ENCODE results near the gene SERF2.
"Not testable (repeated sequence)": the region's sequence is repeated elsewhere in the genome, so short reads cannot be mapped to it uniquely, and the experiment has no call there.

Gene SERF2

DNA sequence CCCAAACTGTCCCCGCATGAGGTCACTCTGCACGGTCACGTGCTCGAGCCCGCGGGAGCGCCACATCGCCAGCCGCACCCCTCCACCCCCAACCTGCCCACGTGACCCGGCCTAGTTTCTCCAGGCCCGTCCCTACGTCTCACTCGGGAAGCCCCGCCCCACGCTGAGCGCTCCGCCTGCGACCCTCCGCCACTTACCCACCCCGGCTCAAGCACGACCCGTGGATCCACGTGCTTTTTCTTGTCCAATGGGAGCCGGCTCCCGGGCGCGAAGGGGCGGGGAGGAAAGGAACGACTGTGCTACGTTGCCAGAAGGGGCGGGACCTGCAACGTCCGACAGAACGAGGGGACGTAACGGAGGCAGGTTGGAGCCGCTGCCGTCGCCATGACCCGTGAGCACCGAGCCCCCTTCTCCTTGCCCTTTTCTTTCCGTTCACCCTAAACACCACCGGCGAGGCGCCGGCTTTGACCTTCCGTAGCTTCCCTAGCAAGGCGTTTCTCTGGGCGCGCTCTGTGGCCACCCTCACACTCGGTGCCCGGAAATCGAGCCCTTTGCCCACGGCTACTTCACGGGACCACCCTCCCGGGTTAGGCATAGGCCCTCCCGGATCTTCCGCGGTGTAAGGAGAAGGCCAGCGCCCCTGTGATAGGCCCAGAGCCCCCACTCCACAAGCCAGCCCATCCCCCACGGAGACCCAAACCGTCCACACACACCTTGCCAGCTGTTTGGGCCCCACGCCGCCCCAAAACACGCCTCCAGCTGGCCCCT is at the start of gene SERF2:
SERF2 (plus strand) TSS at position 328 of the 768 bp plus-strand sequence; CDS start at position 385, 57 bp downstream.
- DNase-seq (ENCODE audit: low spot score): peak; percentile 100

DNA sequence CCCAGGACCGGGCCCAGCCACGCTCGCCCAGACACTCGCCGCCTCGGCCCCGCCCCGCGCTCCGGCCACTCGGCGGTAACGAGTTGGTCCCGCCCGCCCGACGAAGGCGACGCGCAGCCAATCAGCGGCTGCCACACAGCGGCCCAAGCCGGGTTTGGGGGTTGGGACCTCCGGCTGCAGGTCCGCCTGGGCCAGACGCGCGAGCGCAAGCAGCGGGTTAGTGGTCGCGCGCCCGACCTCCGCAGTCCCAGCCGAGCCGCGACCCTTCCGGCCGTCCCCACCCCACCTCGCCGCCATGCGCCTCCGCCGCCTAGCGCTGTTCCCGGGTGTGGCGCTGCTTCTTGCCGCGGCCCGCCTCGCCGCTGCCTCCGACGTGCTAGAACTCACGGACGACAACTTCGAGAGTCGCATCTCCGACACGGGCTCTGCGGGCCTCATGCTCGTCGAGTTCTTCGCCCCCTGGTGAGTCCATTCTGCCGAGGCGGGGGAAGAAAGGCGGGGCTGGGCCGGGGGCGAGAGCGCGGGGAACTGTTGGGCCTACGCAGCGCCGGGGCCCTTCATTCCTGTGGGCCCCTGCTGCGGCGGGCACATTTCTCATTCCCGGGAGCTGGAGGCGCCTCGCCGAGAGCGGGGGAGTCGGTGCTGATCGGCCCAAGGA is 45.7 kb upstream of the SERF2 start, which contains the start of gene PDIA3:
PDIA3 (plus strand) TSS at position 194 of the 658 bp plus-strand sequence; CDS start at position 296, 102 bp downstream.
- peak; percentile 97 for DNase-seq (ENCODE audit: low spot score)

DNA sequence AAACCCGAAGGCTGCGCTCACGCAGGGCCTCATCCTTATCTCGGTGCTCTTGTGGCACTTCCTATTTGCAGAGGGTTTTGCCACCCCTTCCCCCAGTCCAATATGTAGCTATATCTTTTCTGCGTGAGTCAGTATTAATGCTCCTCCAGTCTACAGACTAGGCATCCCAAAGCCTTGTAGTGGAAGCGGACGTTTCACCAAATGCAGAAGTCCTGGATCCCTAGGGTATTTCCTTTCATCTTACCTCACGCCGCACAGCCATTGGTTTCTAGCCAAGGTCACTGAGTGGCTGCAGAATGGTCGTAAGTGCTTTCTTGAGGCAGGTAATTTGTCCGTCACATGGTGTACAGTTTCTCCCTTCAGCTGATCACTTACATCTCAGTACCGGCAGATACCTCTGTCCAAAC is 45.2 kb upstream of the SERF2 start:
- DNase-seq (ENCODE audit: low spot score): not testable (repeated sequence)

DNA sequence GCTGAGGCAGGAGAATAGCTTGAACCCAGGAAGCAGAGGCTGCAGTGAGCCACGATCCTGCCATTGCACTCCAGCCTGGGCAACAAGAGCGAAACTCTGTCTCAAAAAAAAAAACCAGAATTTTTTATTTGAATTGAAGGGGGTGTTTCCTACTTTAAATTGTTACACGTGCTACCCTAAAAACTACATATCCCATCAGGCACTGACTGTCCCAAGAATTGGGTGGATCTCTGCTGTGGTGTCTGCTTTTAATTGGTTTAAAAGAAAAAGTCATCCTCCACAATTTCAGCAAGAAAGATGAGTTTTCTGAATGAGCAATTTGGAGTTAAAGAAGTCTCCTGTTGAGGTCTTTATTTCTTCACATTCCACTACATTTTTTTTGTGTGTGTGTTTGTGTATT is 43.7 kb upstream of the SERF2 start:
- no peak for DNase-seq (ENCODE audit: low spot score)

DNA sequence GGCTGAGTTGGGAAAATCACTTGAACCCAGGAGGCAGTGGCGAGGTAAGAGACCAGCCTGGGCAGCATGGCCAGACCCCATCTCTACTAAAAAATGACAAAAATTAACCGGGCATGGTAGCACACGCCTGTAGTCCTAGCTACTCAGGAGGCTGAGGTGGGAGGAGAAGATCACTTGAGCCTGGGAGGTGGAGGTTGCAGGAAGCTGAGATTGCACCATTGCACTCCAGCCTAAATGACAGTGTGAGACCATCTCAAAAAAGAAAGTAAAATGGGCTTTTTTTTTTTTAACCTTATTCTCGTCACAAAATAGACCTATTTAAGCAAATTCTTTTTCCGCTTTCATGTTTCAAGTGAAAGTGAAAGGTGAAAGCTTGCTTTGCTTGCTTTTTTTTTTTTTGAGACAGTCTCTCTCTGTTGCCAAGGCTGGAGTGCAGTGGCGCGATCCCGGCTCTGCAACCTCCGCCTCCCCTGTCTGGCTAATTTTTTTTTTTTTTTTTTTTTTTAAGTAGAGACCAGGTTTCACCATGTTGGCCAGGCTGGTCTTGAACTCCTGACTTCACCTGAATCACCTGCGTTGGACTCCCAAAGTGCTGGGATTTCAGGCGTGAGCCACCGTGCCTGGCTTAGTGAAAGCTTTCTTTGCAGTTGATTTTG is 42.3 kb upstream of the SERF2 start:
- no peak for DNase-seq (ENCODE audit: low spot score)

- no peak for DNase-seq (ENCODE audit: low spot score)
Measured at GRCh38 chr15:43751885-43752284, 40.2 kb upstream of the SERF2 start.

GRCh38 chr15:43762824-43763223 is 29.3 kb upstream of the SERF2 start:
- no peak for DNase-seq (ENCODE audit: low spot score)

- DNase-seq (ENCODE audit: low spot score): no peak
Measured at GRCh38 chr15:43763819-43764446, 28.2 kb upstream of the SERF2 start.

DNA sequence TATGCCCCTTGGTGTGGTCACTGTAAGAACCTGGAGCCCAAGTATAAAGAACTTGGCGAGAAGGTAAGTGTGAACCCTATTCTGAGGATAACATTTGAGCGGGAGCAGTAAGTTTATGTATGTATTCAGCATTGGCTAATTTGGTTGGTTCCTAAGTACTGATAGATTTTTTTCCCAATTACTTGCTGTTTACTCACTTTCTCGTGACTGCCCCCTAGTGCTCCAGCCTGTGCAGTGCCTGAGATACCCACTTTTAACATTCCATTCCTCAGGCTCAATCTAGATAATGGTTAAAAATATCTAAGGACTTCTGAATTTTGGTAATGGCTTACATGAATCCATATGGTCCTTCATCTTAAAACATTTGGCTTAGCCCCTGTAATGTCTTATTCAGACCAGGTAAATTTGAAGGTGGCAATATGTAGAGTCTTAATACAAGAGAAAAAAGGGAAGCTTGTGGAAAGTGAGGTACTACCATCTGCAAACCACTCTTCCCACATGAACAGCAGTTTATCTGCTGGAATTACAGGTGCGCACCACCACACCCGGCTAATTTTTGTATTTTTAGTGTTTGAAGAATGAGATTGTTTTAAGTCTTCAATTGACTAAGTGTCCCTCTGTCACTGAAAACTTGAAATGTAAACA is 22.4 kb upstream of the SERF2 start:
- DNase-seq (ENCODE audit: low spot score): peak; percentile 54

DNA sequence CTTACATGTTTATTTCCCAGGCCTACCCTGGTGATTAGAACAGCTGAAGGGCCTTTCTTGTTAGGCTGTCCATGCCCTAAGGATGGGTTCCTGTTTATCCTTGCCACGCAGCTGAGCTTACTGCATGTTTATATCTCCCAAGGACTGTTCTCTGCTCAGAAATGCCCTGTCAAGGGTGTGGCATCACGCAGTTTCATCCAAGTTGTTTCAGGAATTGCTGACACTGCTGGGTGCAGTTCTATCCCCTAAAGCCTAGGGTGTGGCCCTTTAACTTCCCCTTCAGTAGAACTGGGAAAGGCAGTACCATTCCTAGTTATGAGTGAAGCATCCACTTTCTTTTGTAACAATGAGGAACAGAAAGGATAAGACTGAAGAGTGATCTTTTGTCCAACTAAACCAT is 20.3 kb upstream of the SERF2 start:
- no peak for DNase-seq (ENCODE audit: low spot score)

DNA sequence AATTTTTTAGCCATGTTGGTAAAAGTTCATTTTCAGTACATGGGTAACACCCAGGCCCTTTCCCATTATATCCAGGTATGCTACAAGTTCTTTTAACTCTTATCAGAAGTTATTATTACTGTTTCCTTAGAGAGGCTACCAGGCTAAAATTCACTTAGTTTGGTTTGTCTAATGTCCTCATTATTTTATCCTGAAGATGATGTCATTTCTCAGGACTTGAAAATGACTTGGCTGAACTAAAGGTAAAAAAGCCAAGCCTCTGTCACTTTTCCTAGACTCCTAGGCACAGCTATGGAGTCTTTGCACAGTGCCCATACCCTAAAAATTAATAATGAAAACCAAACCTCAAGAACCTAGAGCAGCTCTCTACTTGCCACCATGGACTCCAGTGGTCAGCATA is 19.5 kb upstream of the SERF2 start:
- no peak for DNase-seq (ENCODE audit: low spot score)

GRCh38 chr15:43774062-43774461 is 18.1 kb upstream of the SERF2 start:
- DNase-seq (ENCODE audit: low spot score): no peak

GRCh38 chr15:43775411-43775965 is 16.6 kb upstream of the SERF2 start:
- DNase-seq (ENCODE audit: low spot score): no peak

DNA sequence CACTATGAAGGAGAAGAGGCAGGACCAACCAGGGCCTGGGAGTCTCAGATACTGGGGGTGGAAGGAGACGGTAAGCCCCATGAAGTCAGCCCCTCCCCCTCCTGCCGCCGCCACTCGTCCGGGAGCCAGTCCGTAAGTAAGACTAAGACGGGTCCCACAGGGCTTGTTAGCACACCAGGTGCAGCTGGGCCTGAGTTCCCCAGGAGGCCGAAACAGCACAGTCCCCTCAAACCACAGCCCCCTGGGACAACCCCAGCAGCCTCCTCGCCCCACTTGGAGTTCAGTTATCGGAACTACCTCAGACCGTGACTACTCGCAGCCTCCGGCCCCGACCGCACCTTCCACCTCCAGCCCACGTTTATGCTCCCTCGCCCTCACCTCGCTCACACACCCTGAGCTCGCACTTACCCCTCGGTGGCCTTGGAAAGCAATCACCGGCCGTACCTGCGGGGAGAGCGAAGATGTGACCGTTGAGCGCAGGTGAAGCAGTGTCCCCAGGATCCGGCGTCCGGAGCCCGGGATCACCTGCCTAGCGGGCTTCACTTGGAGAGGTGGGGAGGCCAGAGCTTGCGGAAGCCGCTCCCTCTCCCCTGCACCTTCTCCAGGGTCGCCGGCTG is 15.9 kb upstream of the SERF2 start:
- no peak for DNase-seq (ENCODE audit: low spot score)

GRCh38 chr15:43776718-43777266 is 15.3 kb upstream of the SERF2 start, which contains the start of gene ELL3:
Gene ELL3 (minus strand): TSS chr15:43776966. CDS start chr15:43776901, 65 bp downstream.
- peak; percentile 82 for DNase-seq (ENCODE audit: low spot score)

- peak; percentile 82 for DNase-seq (ENCODE audit: low spot score)
Measured at GRCh38 chr15:43777267-43777914, 14.7 kb upstream of the SERF2 start.

- no peak for DNase-seq (ENCODE audit: low spot score)
Measured at GRCh38 chr15:43779016-43779415, 13.1 kb upstream of the SERF2 start.

- DNase-seq (ENCODE audit: low spot score): no peak
Measured at GRCh38 chr15:43789409-43789808, 2.7 kb upstream of the SERF2 start.

DNA sequence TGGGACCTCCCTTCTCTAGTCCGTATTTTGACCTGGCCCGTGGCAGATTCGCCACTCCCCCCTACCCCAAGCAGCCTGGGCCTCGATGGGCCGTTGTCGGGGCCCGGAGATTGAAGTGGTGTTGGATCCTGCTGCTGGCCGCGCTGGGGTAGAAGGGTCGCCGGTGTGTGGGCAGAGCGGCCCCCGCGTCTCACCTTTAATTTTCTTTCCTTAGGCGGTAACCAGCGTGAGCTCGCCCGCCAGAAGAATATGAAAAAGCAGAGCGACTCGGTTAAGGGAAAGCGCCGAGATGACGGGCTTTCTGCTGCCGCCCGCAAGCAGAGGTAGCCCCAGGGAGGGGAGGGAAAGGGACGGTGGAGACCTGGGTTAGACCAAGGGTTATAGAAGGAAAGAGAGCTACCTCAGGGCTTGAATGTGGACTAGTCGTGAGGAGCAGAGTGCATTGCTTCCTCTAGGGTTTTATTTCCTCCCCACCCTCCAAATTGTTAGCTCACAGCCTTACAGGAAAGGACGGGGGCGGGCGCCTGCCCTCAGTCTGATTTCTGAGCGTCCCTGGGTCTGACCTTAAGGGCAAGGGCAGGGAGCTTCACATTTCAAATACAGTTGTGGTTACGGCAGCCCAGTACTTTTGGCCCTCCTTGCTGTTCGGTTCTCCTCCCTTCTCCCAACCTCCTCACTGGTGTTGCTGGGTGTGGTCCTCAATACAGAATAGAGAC is 799 bp downstream of the SERF2 start:
- DNase-seq (ENCODE audit: low spot score): no peak

DNA sequence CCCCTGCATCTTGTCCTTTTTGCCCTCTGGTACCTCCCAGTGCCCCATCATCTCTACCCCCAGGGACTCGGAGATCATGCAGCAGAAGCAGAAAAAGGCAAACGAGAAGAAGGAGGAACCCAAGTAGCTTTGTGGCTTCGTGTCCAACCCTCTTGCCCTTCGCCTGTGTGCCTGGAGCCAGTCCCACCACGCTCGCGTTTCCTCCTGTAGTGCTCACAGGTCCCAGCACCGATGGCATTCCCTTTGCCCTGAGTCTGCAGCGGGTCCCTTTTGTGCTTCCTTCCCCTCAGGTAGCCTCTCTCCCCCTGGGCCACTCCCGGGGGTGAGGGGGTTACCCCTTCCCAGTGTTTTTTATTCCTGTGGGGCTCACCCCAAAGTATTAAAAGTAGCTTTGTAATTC is 1.5 kb downstream of the SERF2 start:
- DNase-seq (ENCODE audit: low spot score): no peak
